OCI-LY1 (cell line): ENCODE data around the gene SH2B2.
A peak's percentile ranks its signal among the peaks of the same experiment; 100 is the strongest.

Experiments
- H2AFZ ChIP-seq: fragments of 200-600 bp; sonication (generic), shearing (Covaris generic); 2 replicates; pipeline ENCODE4 v1.6.0; 2014; ENCODE audit warnings: antibody characterized with exemption, mild to moderate bottlenecking, low read length
- H3F3A ChIP-seq: fragments of 200-600 bp; sonication (generic), shearing (Covaris generic); 2 replicates; pipeline ENCODE4 v1.6.0; 2014; ENCODE audit warnings: mild to moderate bottlenecking, antibody characterized with exemption, low read length, moderate library complexity; ENCODE audit not compliant: insufficient read depth
- H3K27ac ChIP-seq: fragments of 200-600 bp; sonication (generic); 2 replicates; pipeline ENCODE4 v1.5.1; 2014; ENCODE audit warnings: low read length, mixed run types, mild to moderate bottlenecking, low read depth; ENCODE audit not compliant: poor library complexity, severe bottlenecking
- H3K27me3 ChIP-seq: fragments of 200-600 bp; sonication (generic); 2 replicates; pipeline ENCODE4 v1.6.0; 2014; ENCODE audit warnings: antibody characterized with exemption, mild to moderate bottlenecking, low read length, moderate library complexity; ENCODE audit not compliant: insufficient read depth
- H3K36me3 ChIP-seq: fragments of 200-600 bp; sonication (generic); 2 replicates; pipeline ENCODE4 v1.6.1; 2014; ENCODE audit warnings: mild to moderate bottlenecking, antibody characterized with exemption, low read length, moderate library complexity, mixed read lengths; ENCODE audit not compliant: insufficient read depth
- H3K4me1 ChIP-seq: fragments of 200-600 bp; sonication (generic); 2 replicates; pipeline ENCODE4 v1.5.1; 2014; ENCODE audit warnings: mild to moderate bottlenecking, low read length, moderate library complexity; ENCODE audit not compliant: insufficient read depth, severe bottlenecking
- H3K4me2 ChIP-seq: fragments of 200-600 bp; sonication (generic), shearing (Covaris generic); 2 replicates; pipeline ENCODE4 v1.6.1; 2014; ENCODE audit warnings: low read length
- H3K4me3 ChIP-seq: fragments of 200-600 bp; sonication (generic); 2 replicates; pipeline ENCODE4 v1.5.1; 2014; ENCODE audit warnings: low read length, low read depth, mild to moderate bottlenecking, mixed read lengths; ENCODE audit not compliant: poor library complexity, severe bottlenecking
- H3K79me2 ChIP-seq: fragments of 200-600 bp; shearing (Covaris generic); 2 replicates; pipeline ENCODE4 v1.6.1; 2016; ENCODE audit warnings: mixed run types, low read length, mixed read lengths; ENCODE audit not compliant: insufficient read depth
- H3K9ac ChIP-seq: fragments of 200-600 bp; sonication (generic), shearing (Covaris generic); 2 replicates; pipeline ENCODE4 v1.6.1; 2014; ENCODE audit warnings: mild to moderate bottlenecking, low read length, mixed read lengths
- H3K9me2 ChIP-seq: fragments of 200-600 bp; sonication (generic), shearing (Covaris generic); 2 replicates; pipeline ENCODE4 v1.6.1; 2014; ENCODE audit warnings: low read depth, mild to moderate bottlenecking, low read length, mixed read lengths
- H3K9me3 ChIP-seq: fragments of 200-600 bp; shearing (Covaris generic); 2 replicates; pipeline ENCODE4 v1.6.1; 2014; ENCODE audit warnings: low read length, mixed read lengths
- H4K20me1 ChIP-seq: fragments of 200-600 bp; sonication (generic), shearing (Covaris generic); 2 replicates; pipeline ENCODE4 v1.6.0; 2016; ENCODE audit warnings: mild to moderate bottlenecking, low read length; ENCODE audit not compliant: insufficient read depth
- EZH2 ChIP-seq: fragments of 200-600 bp; sonication (generic), shearing (Covaris generic); IDR thresholded peaks from 2 replicates; pipeline ENCODE4 v1.8.0; 2017; ENCODE audit warnings: borderline replicate concordance, mixed run types, mild to moderate bottlenecking, antibody characterized with exemption, low read length, moderate library complexity, mixed read lengths
- TF ChIP-seq, protein P1 (sequence below): fragments of 200-600 bp; sonication (generic), shearing (Covaris generic); IDR thresholded peaks from 2 replicates; pipeline ENCODE4 v1.5.1; 2017; ENCODE audit warnings: mild to moderate bottlenecking, antibody characterized with exemption, low read length, moderate library complexity, mixed read lengths

Gene SH2B2

DNA sequence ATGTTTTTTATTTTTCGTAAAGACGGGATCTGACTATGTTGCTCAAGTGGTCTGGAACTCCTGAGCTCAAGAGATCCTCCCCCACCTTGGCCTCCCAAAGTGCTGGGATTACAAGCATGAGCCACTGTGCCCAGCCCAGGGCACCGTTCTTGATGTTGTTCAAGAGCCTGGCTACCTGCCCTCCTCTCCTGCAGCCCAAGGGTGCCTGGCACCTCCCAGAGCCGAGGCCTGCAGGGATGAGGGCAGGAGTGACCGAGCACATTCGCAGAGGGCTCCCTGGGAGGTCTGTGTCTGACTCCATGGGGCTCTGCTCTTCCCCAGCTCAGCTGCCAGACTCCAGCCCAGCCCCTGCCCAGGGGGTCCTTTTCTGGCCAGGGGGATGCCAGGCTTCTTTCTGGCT is 15.4 kb downstream of the SH2B2 start:
- Histone ChIP-seq H3F3A (peaks cover 10% of the 10 kb centered on the region; the same call in 1 of the 2 replicates), H3K4me1 (peaks cover 59% of the 10 kb centered on the region), H3K9me2 (no peaks in the 10 kb centered on the region), H3K9me3 (no peaks in the 10 kb centered on the region), H3K4me3 (no peak overlapping the region), H3K79me2 (peaks cover 7% of the 10 kb centered on the region; the same call in 1 of the 2 replicates), H3K27me3 (no peaks in the 10 kb centered on the region), H4K20me1 (no peaks in the 10 kb centered on the region), H2AFZ (no peak overlapping the region), H3K4me2 (no peak overlapping the region), H3K27ac (peak overlapping the region; percentile 97), H3K9ac (no peak overlapping the region; the same call in 1 of the 2 replicates), H3K36me3 (peaks cover 39% of the 10 kb centered on the region)
- TF ChIP-seq, protein P1, sequence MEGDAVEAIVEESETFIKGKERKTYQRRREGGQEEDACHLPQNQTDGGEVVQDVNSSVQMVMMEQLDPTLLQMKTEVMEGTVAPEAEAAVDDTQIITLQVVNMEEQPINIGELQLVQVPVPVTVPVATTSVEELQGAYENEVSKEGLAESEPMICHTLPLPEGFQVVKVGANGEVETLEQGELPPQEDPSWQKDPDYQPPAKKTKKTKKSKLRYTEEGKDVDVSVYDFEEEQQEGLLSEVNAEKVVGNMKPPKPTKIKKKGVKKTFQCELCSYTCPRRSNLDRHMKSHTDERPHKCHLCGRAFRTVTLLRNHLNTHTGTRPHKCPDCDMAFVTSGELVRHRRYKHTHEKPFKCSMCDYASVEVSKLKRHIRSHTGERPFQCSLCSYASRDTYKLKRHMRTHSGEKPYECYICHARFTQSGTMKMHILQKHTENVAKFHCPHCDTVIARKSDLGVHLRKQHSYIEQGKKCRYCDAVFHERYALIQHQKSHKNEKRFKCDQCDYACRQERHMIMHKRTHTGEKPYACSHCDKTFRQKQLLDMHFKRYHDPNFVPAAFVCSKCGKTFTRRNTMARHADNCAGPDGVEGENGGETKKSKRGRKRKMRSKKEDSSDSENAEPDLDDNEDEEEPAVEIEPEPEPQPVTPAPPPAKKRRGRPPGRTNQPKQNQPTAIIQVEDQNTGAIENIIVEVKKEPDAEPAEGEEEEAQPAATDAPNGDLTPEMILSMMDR = no peak
- no peak for TF ChIP-seq EZH2

DNA sequence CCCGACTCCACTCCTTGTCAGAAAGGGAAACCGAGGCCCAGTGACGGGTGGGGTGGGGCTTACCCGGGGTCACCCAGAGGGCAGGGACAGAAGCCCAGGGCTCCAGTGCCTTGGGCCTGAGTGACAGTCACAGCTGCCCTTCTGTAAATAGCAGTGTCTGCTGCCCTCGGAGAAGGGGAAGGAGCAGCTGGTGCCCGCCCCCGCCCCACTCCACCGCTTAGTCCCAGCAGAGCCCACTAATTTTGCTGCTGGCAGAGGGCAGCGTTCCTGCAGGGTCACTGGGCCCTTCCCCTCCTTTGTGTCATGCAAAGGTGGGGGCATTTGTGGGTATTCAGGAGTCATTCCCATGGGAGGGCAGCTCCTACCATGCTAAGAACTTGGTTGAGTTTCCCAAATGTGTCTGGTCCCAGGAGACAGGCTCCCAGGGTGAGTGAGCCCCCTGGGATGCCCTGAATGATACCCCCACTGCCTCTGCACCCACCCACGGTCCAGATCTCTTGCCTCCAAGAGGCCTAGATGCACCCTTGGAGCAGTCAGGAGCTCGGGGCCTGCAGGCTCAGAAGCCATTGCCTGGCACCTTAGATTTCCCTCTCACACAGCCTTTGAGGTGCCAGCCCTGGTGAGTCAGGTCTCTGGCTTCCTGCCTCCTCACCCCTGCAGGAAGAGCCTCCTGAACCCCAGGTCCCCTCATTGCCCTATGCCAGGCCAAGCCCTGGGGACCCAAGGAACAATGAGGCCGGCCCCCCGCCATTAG is 17.2 kb downstream of the SH2B2 start:
- no peak for TF ChIP-seq EZH2
- TF ChIP-seq, protein P1 = no peak
- Histone ChIP-seq H3K9ac (peak overlapping the region; percentile 56), H3K79me2 (no peaks in the 10 kb centered on the region), H4K20me1 (no peaks in the 10 kb centered on the region), H3K9me2 (no peaks in the 10 kb centered on the region), H3K9me3 (no peaks in the 10 kb centered on the region), H3K27me3 (no peaks in the 10 kb centered on the region), H3K36me3 (peaks cover 47% of the 10 kb centered on the region), H3F3A (peaks cover 10% of the 10 kb centered on the region; the same call in 1 of the 2 replicates), H3K4me3 (peak overlapping the region; percentile 1), H3K27ac (peak overlapping the region; percentile 97), H2AFZ (no peak overlapping the region), H3K4me2 (peak overlapping the region; percentile 48), H3K4me1 (peaks cover 76% of the 10 kb centered on the region)

DNA sequence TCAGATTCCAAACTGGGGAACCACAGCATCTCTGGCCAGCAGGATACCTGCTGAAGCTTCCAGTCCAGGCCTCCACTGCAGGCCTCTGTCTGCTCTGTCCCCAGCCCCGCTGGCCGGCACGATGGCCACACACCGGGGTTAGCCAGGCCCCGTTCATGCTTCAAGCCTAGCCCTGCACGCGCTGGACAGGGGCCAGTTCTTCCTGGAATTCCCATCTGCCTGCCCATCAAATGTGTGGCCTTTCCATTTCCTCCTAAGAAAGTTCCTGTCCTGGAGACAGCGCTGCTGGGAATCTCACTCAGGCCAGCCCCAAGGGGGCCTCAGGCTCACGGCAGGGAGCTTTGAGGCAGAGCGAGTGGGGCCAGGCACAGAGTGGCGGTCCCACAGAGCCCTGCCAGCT is 18.0 kb downstream of the SH2B2 start:
- Histone ChIP-seq H3K36me3 (peaks cover 53% of the 10 kb centered on the region), H3K4me3 (no peak overlapping the region), H3K27me3 (no peaks in the 10 kb centered on the region), H3K9me2 (no peaks in the 10 kb centered on the region), H3K79me2 (no peaks in the 10 kb centered on the region), H3K4me2 (peak overlapping the region; percentile 48; the same call in 1 of the 2 replicates), H3K27ac (peak overlapping the region; percentile 97), H3F3A (peaks cover 10% of the 10 kb centered on the region; the same call in 1 of the 2 replicates), H4K20me1 (no peaks in the 10 kb centered on the region), H2AFZ (no peak overlapping the region), H3K9ac (peak overlapping the region; percentile 56; the same call in 1 of the 2 replicates), H3K9me3 (no peaks in the 10 kb centered on the region), H3K4me1 (peaks cover 76% of the 10 kb centered on the region)
- no peak for TF ChIP-seq EZH2
- TF ChIP-seq, protein P1 = no peak
